CD8-positive, alpha-beta memory T cell (primary cell): Measurements from ENCODE around the gene THAP3. TPM values are rescaled to one million over a fixed set of nuclear protein-coding genes. Genes with fewer than 3 reads are reported as not detected.

Experiments
- CTCF ChIA-PET: fragments of 350-600 bp; sonication (Branson Sonifier 250); formaldehyde crosslinking; loops from one replicate; lab custom pipeline; 2021; ENCODE audit warnings: antibody characterized with exemption; lab: Charles Lee
- POLR2A ChIA-PET: fragments of 350-600 bp; sonication (Branson Sonifier 250); formaldehyde crosslinking; loops from one replicate; lab custom pipeline; 2021; ENCODE audit warnings: antibody characterized with exemption; lab: Charles Lee
- DNase-seq, 5 donors: peaks; one replicate each; pipeline versions ENCODE4 v3.0.0 to v3.0.0-alpha.2; 2020 to 2022; ENCODE audit warnings: mixed read lengths in 1 of 5
- H3K27ac ChIP-seq: one replicate; pipeline ENCODE4 v1.7.0; 2013; ENCODE audit warnings: low read depth, mild to moderate bottlenecking, low read length, moderate library complexity
- H3K27me3 ChIP-seq: 2 replicates; pipeline ENCODE4 v1.7.0; 2013; ENCODE audit warnings: low read length, mild to moderate bottlenecking; ENCODE audit not compliant: insufficient read depth, poor library complexity, severe bottlenecking
- H3K36me3 ChIP-seq: 2 replicates; pipeline ENCODE4 v1.7.0; 2013; ENCODE audit warnings: mild to moderate bottlenecking, low read length, moderate library complexity; ENCODE audit not compliant: insufficient read depth
- H3K4me1 ChIP-seq: 2 replicates; pipeline ENCODE4 v1.7.0; 2013; ENCODE audit warnings: mild to moderate bottlenecking, low read length, moderate library complexity; ENCODE audit not compliant: insufficient read depth
- H3K4me3 ChIP-seq: 2 replicates; pipeline ENCODE4 v1.7.0; 2013; ENCODE audit warnings: mild to moderate bottlenecking, low read length
- H3K9me3 ChIP-seq: 2 replicates; pipeline ENCODE4 v1.7.0; 2013; ENCODE audit warnings: mild to moderate bottlenecking, low read length
- H3K27ac Mint-ChIP-seq, 8 donors: one replicate each; pipeline ENCODE4 v1.8.0; 2020 to 2021; ENCODE audit warnings: mixed read lengths in 8 of 8, mild to moderate bottlenecking in 6 of 8, inconsistent platforms in 3 of 8, moderate library complexity in 3 of 8
- H3K27me3 Mint-ChIP-seq, 2 donors: one replicate each; pipeline ENCODE4 v1.8.0; 2020 to 2021; ENCODE audit warnings: mixed read lengths in 2 of 2, mild to moderate bottlenecking in 1 of 2, moderate library complexity in 1 of 2
- H3K36me3 Mint-ChIP-seq, 3 donors: one replicate each; pipeline ENCODE4 v1.8.0; 2020 to 2021; ENCODE audit warnings: mixed read lengths in 3 of 3, inconsistent platforms in 1 of 3, mild to moderate bottlenecking in 1 of 3
- H3K4me1 Mint-ChIP-seq, 3 donors: one replicate each; pipeline ENCODE4 v1.8.0; 2020 to 2021; ENCODE audit warnings: mixed read lengths in 3 of 3, inconsistent platforms in 1 of 3, mild to moderate bottlenecking in 1 of 3
- H3K4me3 Mint-ChIP-seq, 7 donors: one replicate each; pipeline ENCODE4 v1.8.0; 2020 to 2021; ENCODE audit warnings: mixed read lengths in 7 of 7, mild to moderate bottlenecking in 6 of 7, moderate library complexity in 4 of 7, inconsistent platforms in 2 of 7
- H3K9me3 Mint-ChIP-seq, 5 donors: one replicate each; pipeline ENCODE4 v1.8.0; 2020 to 2022; ENCODE audit warnings: mixed read lengths in 5 of 5, mild to moderate bottlenecking in 3 of 5, moderate library complexity in 2 of 5, inconsistent platforms in 1 of 5
- polyA plus RNA-seq: library from polyadenylated mRNA; unstranded; fragments of 300-500 nt; fragmentation: Illumina TruSeq; gene quantifications from one replicate; pipeline ENCODE4 v1.2.3, GENCODE V29; 2021
- total RNA-seq, 2 experiments: library from RNA; stranded (reverse); gene quantifications; one replicate each; pipeline ENCODE4 v1.2.3, GENCODE V29; 2021

The THAP3 gene
- total and polyA plus RNA-seq, 3 experiments from 2014 or later, result 18.3 to 24.0 (median 20.6) TPM

GRCh38 chr1:6646499-6647148, 22.0 kb downstream of the THAP3 start:
- Histone ChIP-seq H3K27ac (no peak overlapping the region), H3K36me3 (peaks cover 18% of the 10 kb centered on the region), H3K4me1 (no peaks in the 10 kb centered on the region), H3K4me3 (no peak overlapping the region), H3K9me3 (no peaks in the 10 kb centered on the region), H3K27me3 (no peaks in the 10 kb centered on the region)
- peak in 2 of 5 donors; percentile 30 to 49 for DNase-seq
- Mint-ChIP-seq H3K27ac (peak overlapping the region in 1 of 8 donors; percentile 29), H3K9me3 (no peaks in the 10 kb centered on the region), H3K36me3 (peaks cover 5 to 45% (median 13%) of the 10 kb centered on the region in 3 donors), H3K27me3 (no peaks in the 10 kb centered on the region), H3K4me1 (no peaks in the 10 kb centered on the region), H3K4me3 (no peak overlapping the region)
- ChIA-PET CTCF (interaction anchor here (0.6 to 7.0 kb wide), 24 partner anchors 10 to 224 kb away, joined by 3 to 79 read pairs (median 4); partner anchors contain the start of genes KLHL21, NOL9, PLEKHG5 and TAS1R1), POLR2A (interaction anchor here (0.6 kb wide), 1 partner anchor 15 kb away, joined by 4 read pairs; no protein-coding TSS in a partner anchor)

GRCh38 chr1:6648556-6648955, 23.9 kb downstream of the THAP3 start:
- Mint-ChIP-seq H3K36me3 (peaks cover 0 to 48% (median 9%) of the 10 kb centered on the region in 3 donors), H3K4me1 (no peaks in the 10 kb centered on the region), H3K27me3 (no peaks in the 10 kb centered on the region), H3K4me3 (no peak overlapping the region), H3K9me3 (no peaks in the 10 kb centered on the region), H3K27ac (no peak overlapping the region)
- no peaks in the 10 kb centered on the region for H3K9me3 ChIP-seq
- peaks cover 23% of the 10 kb centered on the region for H3K36me3 ChIP-seq
- ChIA-PET CTCF (interaction anchor here (1.0 to 7.0 kb wide), 4 partner anchors 14 to 160 kb away, joined by 3 to 79 read pairs (median 4); partner anchors contain the start of gene PLEKHG5), POLR2A (no interaction called here)
- DNase-seq, result no peak
- no peaks in the 10 kb centered on the region for H3K4me1 ChIP-seq
- H3K27ac ChIP-seq, result no peak overlapping the region
- no peak overlapping the region for H3K4me3 ChIP-seq
- H3K27me3 ChIP-seq, result no peaks in the 10 kb centered on the region

GRCh38 chr1:6651909-6652308, 27.2 kb downstream of the THAP3 start:
- Histone ChIP-seq H3K27me3 (no peaks in the 10 kb centered on the region), H3K4me1 (peaks cover 2% of the 10 kb centered on the region), H3K4me3 (no peak overlapping the region), H3K27ac (no peak overlapping the region), H3K9me3 (no peaks in the 10 kb centered on the region), H3K36me3 (peaks cover 19% of the 10 kb centered on the region)
- DNase-seq, result no peak
- H3K27ac Mint-ChIP-seq, result no peak overlapping the region
- CTCF ChIA-PET, result no interaction called here
- no peak overlapping the region for H3K4me3 Mint-ChIP-seq
- no peaks in the 10 kb centered on the region for H3K27me3 Mint-ChIP-seq
- H3K4me1 Mint-ChIP-seq, result no peaks in the 10 kb centered on the region
- POLR2A ChIA-PET, result no interaction called here
- peaks cover 0 to 45% (median 9%) of the 10 kb centered on the region in 3 donors for H3K36me3 Mint-ChIP-seq
- no peaks in the 10 kb centered on the region for H3K9me3 Mint-ChIP-seq

GRCh38 chr1:6652986-6653385, 28.3 kb downstream of the THAP3 start:
- no peak overlapping the region for H3K4me3 Mint-ChIP-seq
- peak overlapping the region in 1 of 8 donors; percentile 55 for H3K27ac Mint-ChIP-seq
- ChIA-PET CTCF (interaction anchor here (1.5 kb wide), 1 partner anchor 167 kb away, joined by 4 read pairs; no protein-coding TSS in a partner anchor), POLR2A (no interaction called here)
- no peak for DNase-seq
- no peaks in the 10 kb centered on the region for H3K27me3 Mint-ChIP-seq
- no peak overlapping the region for H3K27ac ChIP-seq
- H3K9me3 Mint-ChIP-seq, result no peaks in the 10 kb centered on the region
- peaks cover 19% of the 10 kb centered on the region for H3K36me3 ChIP-seq
- H3K4me1 Mint-ChIP-seq, result peaks cover 0 to 3% (median 0%) of the 10 kb centered on the region in 3 donors
- H3K9me3 ChIP-seq, result no peaks in the 10 kb centered on the region
- H3K4me3 ChIP-seq, result no peak overlapping the region
- H3K36me3 Mint-ChIP-seq, result peaks cover 0 to 47% (median 9%) of the 10 kb centered on the region in 3 donors
- peaks cover 5% of the 10 kb centered on the region for H3K4me1 ChIP-seq
- H3K27me3 ChIP-seq, result no peaks in the 10 kb centered on the region

- H3K4me3 Mint-ChIP-seq, result no peak overlapping the region
- ChIA-PET POLR2A (no interaction called here), CTCF (interaction anchor here (0.7 to 1.5 kb wide), 3 partner anchors 19 to 168 kb away, joined by 3 to 4 read pairs (median 3); no protein-coding TSS in a partner anchor)
- Histone ChIP-seq H3K4me1 (peaks cover 5% of the 10 kb centered on the region), H3K27ac (no peak overlapping the region), H3K9me3 (no peaks in the 10 kb centered on the region), H3K36me3 (peaks cover 19% of the 10 kb centered on the region), H3K4me3 (no peak overlapping the region), H3K27me3 (no peaks in the 10 kb centered on the region)
- DNase-seq, result no peak
- peaks cover 0 to 48% (median 9%) of the 10 kb centered on the region in 3 donors for H3K36me3 Mint-ChIP-seq
- H3K4me1 Mint-ChIP-seq, result peaks cover 0 to 4% (median 0%) of the 10 kb centered on the region in 3 donors
- H3K27ac Mint-ChIP-seq, result peak overlapping the region in 1 of 8 donors; percentile 48
- H3K9me3 Mint-ChIP-seq, result no peaks in the 10 kb centered on the region
- no peaks in the 10 kb centered on the region for H3K27me3 Mint-ChIP-seq
Observed at GRCh38 chr1:6653436-6654290, 29.0 kb downstream of the THAP3 start.

- Mint-ChIP-seq H3K9me3 (no peaks in the 10 kb centered on the region), H3K27ac (peak overlapping the region in 2 of 8 donors; percentile 47 to 54), H3K36me3 (peaks cover 0 to 35% (median 4%) of the 10 kb centered on the region in 3 donors), H3K27me3 (no peaks in the 10 kb centered on the region), H3K4me3 (no peak overlapping the region), H3K4me1 (peaks cover 0 to 18% (median 4%) of the 10 kb centered on the region in 3 donors)
- peaks cover 19% of the 10 kb centered on the region for H3K36me3 ChIP-seq
- POLR2A ChIA-PET, result no interaction called here
- no peak for DNase-seq
- CTCF ChIA-PET, result interaction anchor here (0.6 kb wide), 1 partner anchor 223 kb away, joined by 3 read pairs; no protein-coding TSS in a partner anchor
- no peaks in the 10 kb centered on the region for H3K27me3 ChIP-seq
- H3K4me3 ChIP-seq, result no peak overlapping the region
- H3K9me3 ChIP-seq, result no peaks in the 10 kb centered on the region
- H3K27ac ChIP-seq, result no peak overlapping the region
- H3K4me1 ChIP-seq, result peaks cover 5% of the 10 kb centered on the region
Observed at GRCh38 chr1:6657138-6657537, 32.5 kb downstream of the THAP3 start.

- H3K27me3 Mint-ChIP-seq, result no peaks in the 10 kb centered on the region
- H3K36me3 Mint-ChIP-seq, result peaks cover 0 to 32% (median 0%) of the 10 kb centered on the region in 3 donors
- no peak overlapping the region for H3K27ac ChIP-seq
- ChIA-PET POLR2A (no interaction called here), CTCF (no interaction called here)
- H3K36me3 ChIP-seq, result peaks cover 8% of the 10 kb centered on the region
- H3K4me1 ChIP-seq, result peaks cover 5% of the 10 kb centered on the region
- peaks cover 2 to 18% (median 4%) of the 10 kb centered on the region in 3 donors for H3K4me1 Mint-ChIP-seq
- no peaks in the 10 kb centered on the region for H3K9me3 Mint-ChIP-seq
- H3K27me3 ChIP-seq, result no peaks in the 10 kb centered on the region
- no peak for DNase-seq
- H3K9me3 ChIP-seq, result no peaks in the 10 kb centered on the region
- H3K4me3 Mint-ChIP-seq, result no peak overlapping the region
- H3K4me3 ChIP-seq, result no peak overlapping the region
- no peak overlapping the region for H3K27ac Mint-ChIP-seq
Observed at GRCh38 chr1:6658359-6659060, 33.8 kb downstream of the THAP3 start.
